Endothelial cell of umbilical vein (primary cell): ENCODE measurements around the gene PARD3B.

Experiments
- CTCF ChIP-seq, 2 donors: IDR thresholded peaks; 1 replicate in 1 of 2; 2 replicates in 1 of 2; pipeline ENCODE4 v1.5.1; 2011; ENCODE audit warnings: low read length in 2 of 2, mild to moderate bottlenecking in 2 of 2, moderate library complexity in 2 of 2, control low read depth in 1 of 2, inconsistent platforms in 1 of 2, low read depth in 1 of 2; ENCODE audit not compliant: insufficient read depth in 1 of 2; ENCODE audit errors: extremely low read depth in 1 of 2
- EZH2 ChIP-seq: IDR thresholded peaks from 2 replicates; pipeline ENCODE4 v1.6.1; 2012; ENCODE audit warnings: borderline replicate concordance, low read depth, mild to moderate bottlenecking, moderate library complexity, low read length, inconsistent platforms; ENCODE audit not compliant: severe bottlenecking
- GATA2 ChIP-seq: IDR thresholded peaks from 2 replicates; pipeline ENCODE4 v1.7.0; 2011; ENCODE audit warnings: low read depth, mild to moderate bottlenecking, moderate library complexity, mixed read lengths, low read length; ENCODE audit not compliant: insufficient read length, insufficient read depth
- JUN ChIP-seq: IDR thresholded peaks from 2 replicates; pipeline ENCODE4 v1.6.1; 2011; ENCODE audit warnings: borderline replicate concordance, low read depth; ENCODE audit not compliant: insufficient read length, insufficient read depth
- POLR2A ChIP-seq: IDR thresholded peaks from 2 replicates; pipeline ENCODE4 v1.6.1; 2012; ENCODE audit warnings: low read depth, mild to moderate bottlenecking, control low read depth, low read length
- POLR2AphosphoS5 ChIP-seq: IDR thresholded peaks from 2 replicates; pipeline ENCODE4 v1.6.1; 2012; ENCODE audit warnings: low read depth, mild to moderate bottlenecking, control low read depth, low read length, moderate library complexity; ENCODE audit not compliant: insufficient read depth

- TF ChIP-seq CTCF (IDR thresholded peaks at IDR 0.05; ENCODE audit: extremely low read depth in 1 of 2, insufficient read depth in 1 of 2, low read depth in 1 of 2, low read length in 2 of 2) (no peak), EZH2 (no peak), POLR2AphosphoS5 (no peak), POLR2A (no peak), GATA2 (no peak), JUN (no peak)
Observed at GRCh38 chr2:205586626-205587025, 1041.4 kb downstream of the PARD3B start.
